ENCODE data around the gene IL17RD.
A peak's percentile ranks its signal among the peaks of the same experiment; 100 is the strongest.

Gene IL17RD

DNA sequence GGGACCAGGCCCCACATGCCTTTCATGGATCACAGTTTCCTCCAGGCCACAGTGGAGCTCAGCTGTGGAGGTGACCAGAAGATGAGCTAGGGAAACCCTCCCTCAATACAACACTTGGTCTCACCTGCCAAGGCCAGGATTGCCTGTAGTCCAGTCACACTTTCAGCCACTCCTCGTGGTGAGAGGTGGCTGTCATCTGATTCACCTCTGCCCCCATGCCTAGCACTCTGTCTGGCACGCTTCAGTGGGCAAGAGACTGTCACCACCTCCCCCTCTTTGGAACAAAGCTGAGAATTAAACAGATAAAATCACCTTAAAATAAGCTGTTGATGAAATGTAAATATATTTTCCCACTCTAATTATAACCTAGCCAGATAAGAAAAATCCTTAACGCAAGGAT, 4.0 kb upstream of the IL17RD start:
- H3K9me3 ChIP-seq (replicated peaks; ENCODE audit: low read length): no peaks in the 10 kb centered on the region
- no peaks in the 10 kb centered on the region for H3K36me3 ChIP-seq (ENCODE audit: insufficient read depth, low read length)
- no peak overlapping the region for H3K4me3 ChIP-seq (ENCODE audit: low read length)
- H3K27me3 ChIP-seq (ENCODE audit: control insufficient read depth, insufficient read depth, low read length): peaks cover 45% of the 10 kb centered on the region
- H3K4me2 ChIP-seq (ENCODE audit: low read length): no peak overlapping the region
- no peak overlapping the region for H3K9ac ChIP-seq (ENCODE audit: low read depth, low read length)
- peaks cover 7% of the 10 kb centered on the region for H3K4me1 ChIP-seq (ENCODE audit: control insufficient read depth, insufficient read depth, low read length)

DNA sequence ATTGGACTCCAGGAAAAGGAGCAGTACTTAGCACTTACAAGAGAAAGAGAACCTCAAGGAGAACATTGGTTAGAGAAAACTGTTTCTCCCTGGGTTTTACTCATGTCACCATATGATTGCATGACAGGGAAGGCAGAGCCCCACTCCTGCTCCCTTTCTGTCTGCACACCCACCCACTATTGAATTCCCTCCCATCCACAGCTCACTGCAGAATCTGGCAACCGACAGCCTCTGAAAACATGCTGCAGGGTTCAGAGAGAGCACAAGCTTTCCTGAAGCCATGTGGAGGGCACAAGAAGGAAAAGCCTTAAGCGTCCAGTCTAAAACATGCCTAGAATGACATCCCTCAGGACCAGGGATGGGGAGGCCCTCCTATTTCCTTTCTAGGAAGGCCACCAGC, 3.0 kb upstream of the IL17RD start:
- peaks cover 40% of the 10 kb centered on the region for H3K27me3 ChIP-seq (ENCODE audit: control insufficient read depth, insufficient read depth, low read length)
- no peak overlapping the region for H3K4me2 ChIP-seq (ENCODE audit: low read length)
- no peaks in the 10 kb centered on the region for H3K36me3 ChIP-seq (ENCODE audit: insufficient read depth, low read length)
- no peaks in the 10 kb centered on the region for H3K9me3 ChIP-seq (replicated peaks; ENCODE audit: low read length)
- peaks cover 10% of the 10 kb centered on the region for H3K4me1 ChIP-seq (ENCODE audit: control insufficient read depth, insufficient read depth, low read length)
- H3K4me3 ChIP-seq (ENCODE audit: low read length): no peak overlapping the region
- no peak overlapping the region for H3K9ac ChIP-seq (ENCODE audit: low read depth, low read length)

- H3K9ac ChIP-seq (ENCODE audit: low read depth, low read length): no peak overlapping the region
- peaks cover 52% of the 10 kb centered on the region for H3K27me3 ChIP-seq (ENCODE audit: control insufficient read depth, insufficient read depth, low read length)
- no peak overlapping the region for H3K4me2 ChIP-seq (ENCODE audit: low read length)
- no peak overlapping the region for H3K4me3 ChIP-seq (ENCODE audit: low read length)
- no peaks in the 10 kb centered on the region for H3K36me3 ChIP-seq (ENCODE audit: insufficient read depth, low read length)
- H3K9me3 ChIP-seq (replicated peaks; ENCODE audit: low read length): no peaks in the 10 kb centered on the region
- H3K4me1 ChIP-seq (ENCODE audit: control insufficient read depth, insufficient read depth, low read length): peaks cover 10% of the 10 kb centered on the region
Measured at GRCh38 chr3:57166660-57167059, 1.5 kb upstream of the IL17RD start.

GRCh38 chr3:57165641-57166040, 488 bp upstream of the IL17RD start:
- peaks cover 52% of the 10 kb centered on the region for H3K27me3 ChIP-seq (ENCODE audit: control insufficient read depth, insufficient read depth, low read length)
- H3K9me3 ChIP-seq (replicated peaks; ENCODE audit: low read length): no peaks in the 10 kb centered on the region

DNA sequence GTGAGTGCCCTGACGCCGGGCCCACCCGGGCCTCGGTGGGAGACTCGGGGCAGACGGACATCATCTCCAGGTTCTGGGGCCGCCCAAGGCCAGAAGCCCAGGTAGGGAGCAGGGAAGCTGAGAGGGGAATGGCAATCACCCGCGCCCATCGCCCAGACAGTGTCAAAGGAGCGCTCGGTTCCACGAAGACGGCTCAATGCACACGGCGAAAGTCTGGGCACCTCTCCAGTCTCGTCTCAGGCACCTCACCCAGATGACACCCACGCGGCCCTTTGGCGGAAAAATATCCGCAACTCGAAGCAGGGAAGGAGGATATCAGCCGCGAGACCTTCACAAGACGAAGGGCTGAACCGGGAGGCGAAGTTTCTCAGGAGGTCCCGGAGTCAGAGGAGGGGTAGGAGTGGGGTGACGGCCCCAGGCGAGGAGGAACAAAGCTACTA, 916 bp downstream of the IL17RD start:
- H3K4me3 ChIP-seq (ENCODE audit: low read length): peak overlapping the region; percentile 85
- peaks cover 49% of the 10 kb centered on the region for H3K27me3 ChIP-seq (ENCODE audit: control insufficient read depth, insufficient read depth, low read length)
- H3K36me3 ChIP-seq (ENCODE audit: insufficient read depth, low read length): no peaks in the 10 kb centered on the region

More at GRCh38 chr3:57165641-57166040, 488 bp upstream of the IL17RD start:
- H3K4me2 ChIP-seq (ENCODE audit: low read length): peak overlapping the region; percentile 100
- H3K4me1 ChIP-seq (ENCODE audit: control insufficient read depth, insufficient read depth, low read length): peaks cover 10% of the 10 kb centered on the region
- H3K36me3 ChIP-seq (ENCODE audit: insufficient read depth, low read length): no peaks in the 10 kb centered on the region
- H3K4me3 ChIP-seq (ENCODE audit: low read length): no peak overlapping the region
- no peak overlapping the region for H3K9ac ChIP-seq (ENCODE audit: low read depth, low read length)

DNA sequence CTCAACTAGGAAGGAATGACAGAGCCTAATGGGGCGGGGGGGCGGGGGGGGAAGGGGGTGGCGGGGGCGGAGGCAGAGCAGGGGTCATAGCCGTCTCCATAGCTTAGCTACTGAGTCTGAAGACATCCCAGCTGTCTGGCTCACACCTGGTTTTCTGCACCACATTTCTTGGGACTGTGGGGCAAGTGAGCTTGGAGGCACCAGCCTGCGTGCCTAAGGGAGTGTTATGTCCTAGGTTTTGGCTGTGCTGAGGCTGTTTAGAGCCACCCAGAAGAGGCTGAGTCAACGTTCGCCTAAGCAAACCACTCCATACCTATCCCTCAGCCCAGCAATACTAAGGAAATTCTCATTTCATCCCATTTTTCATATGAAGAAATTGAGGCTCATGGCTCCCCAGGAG, 1.4 kb downstream of the IL17RD start:
- H3K4me2 ChIP-seq (ENCODE audit: low read length): peak overlapping the region; percentile 100
- no peaks in the 10 kb centered on the region for H3K9me3 ChIP-seq (replicated peaks; ENCODE audit: low read length)
- H3K9ac ChIP-seq (ENCODE audit: low read depth, low read length): no peak overlapping the region
- H3K36me3 ChIP-seq (ENCODE audit: insufficient read depth, low read length): no peaks in the 10 kb centered on the region
- H3K4me3 ChIP-seq (ENCODE audit: low read length): no peak overlapping the region
- peaks cover 15% of the 10 kb centered on the region for H3K4me1 ChIP-seq (ENCODE audit: control insufficient read depth, insufficient read depth, low read length)
- peaks cover 49% of the 10 kb centered on the region for H3K27me3 ChIP-seq (ENCODE audit: control insufficient read depth, insufficient read depth, low read length)

More for the DNA sequence above, 916 bp downstream of the IL17RD start:
- Histone ChIP-seq H3K4me2 (ENCODE audit: low read length) (peak overlapping the region; percentile 100), H3K4me1 (ENCODE audit: control insufficient read depth, insufficient read depth, low read length) (peaks cover 13% of the 10 kb centered on the region), H3K9ac (ENCODE audit: low read depth, low read length) (peak overlapping the region; percentile 59), H3K9me3 (replicated peaks; ENCODE audit: low read length) (no peaks in the 10 kb centered on the region)

DNA sequence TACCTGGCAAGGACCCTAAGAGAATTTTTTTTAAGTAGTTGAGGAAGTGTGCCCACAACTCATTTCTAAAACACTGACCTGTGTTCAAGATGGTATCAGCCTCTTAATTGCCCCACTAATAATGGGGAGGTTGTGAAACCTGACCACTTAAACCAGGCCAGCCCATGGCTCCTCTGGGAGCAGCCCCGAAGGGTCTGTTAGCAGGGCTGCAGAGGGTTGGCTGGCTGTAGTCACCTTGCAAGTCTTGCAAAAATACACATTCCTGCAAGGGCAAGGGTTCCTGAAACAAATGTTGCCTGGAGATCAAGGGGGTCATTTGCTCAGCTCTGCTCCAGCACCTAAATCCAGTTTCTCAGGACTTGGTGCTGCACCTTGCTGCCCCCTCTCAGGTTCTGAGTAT, 3.2 kb downstream of the IL17RD start:
- Histone ChIP-seq H3K9ac (ENCODE audit: low read depth, low read length) (no peak overlapping the region), H3K4me3 (ENCODE audit: low read length) (no peak overlapping the region), H3K9me3 (replicated peaks; ENCODE audit: low read length) (no peaks in the 10 kb centered on the region), H3K36me3 (ENCODE audit: insufficient read depth, low read length) (no peaks in the 10 kb centered on the region), H3K4me2 (ENCODE audit: low read length) (no peak overlapping the region), H3K4me1 (ENCODE audit: control insufficient read depth, insufficient read depth, low read length) (peaks cover 15% of the 10 kb centered on the region), H3K27me3 (ENCODE audit: control insufficient read depth, insufficient read depth, low read length) (peaks cover 33% of the 10 kb centered on the region)

DNA sequence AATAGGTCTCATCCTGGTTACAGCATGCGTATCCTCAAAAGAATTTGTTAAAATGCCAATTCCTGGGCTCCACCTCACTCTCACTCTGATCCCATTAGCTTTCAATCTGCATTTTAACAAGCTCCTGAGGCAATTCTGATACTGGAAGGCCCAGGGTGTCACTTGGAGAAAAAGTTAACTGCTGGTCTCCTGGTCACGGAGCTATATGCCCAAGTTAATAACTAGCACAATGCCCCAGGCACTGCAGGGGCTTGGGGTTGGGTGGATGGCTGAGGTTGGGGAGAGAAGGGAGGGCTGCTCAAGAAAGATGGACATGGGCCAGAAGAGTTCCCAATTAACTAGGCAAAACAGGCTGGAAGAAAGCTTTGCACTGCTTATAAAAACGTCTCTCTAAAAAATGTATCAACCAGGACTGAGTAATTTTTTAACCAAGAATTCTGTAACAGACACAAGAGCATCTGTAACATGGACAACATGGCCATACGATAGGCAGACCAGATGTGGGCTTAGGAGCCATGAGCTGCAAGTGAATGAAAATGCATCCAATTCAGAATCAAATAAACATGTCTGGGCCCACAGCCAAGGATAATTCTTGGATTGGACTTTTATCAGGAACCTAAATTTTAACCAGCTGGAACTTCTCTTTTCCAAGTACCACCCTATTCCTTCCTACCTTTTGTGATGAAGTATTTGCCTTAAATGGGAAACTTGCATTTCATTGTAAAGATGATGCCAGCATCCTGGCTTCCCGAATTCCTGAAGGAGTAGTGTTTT, 4.2 kb downstream of the IL17RD start:
- no peak overlapping the region for H3K4me3 ChIP-seq (ENCODE audit: low read length)
- H3K9ac ChIP-seq (ENCODE audit: low read depth, low read length): no peak overlapping the region
- no peak overlapping the region for H3K4me2 ChIP-seq (ENCODE audit: low read length)
- H3K9me3 ChIP-seq (replicated peaks; ENCODE audit: low read length): no peaks in the 10 kb centered on the region
- H3K4me1 ChIP-seq (ENCODE audit: control insufficient read depth, insufficient read depth, low read length): peaks cover 15% of the 10 kb centered on the region
- H3K36me3 ChIP-seq (ENCODE audit: insufficient read depth, low read length): no peaks in the 10 kb centered on the region
- H3K27me3 ChIP-seq (ENCODE audit: control insufficient read depth, insufficient read depth, low read length): peaks cover 31% of the 10 kb centered on the region

DNA sequence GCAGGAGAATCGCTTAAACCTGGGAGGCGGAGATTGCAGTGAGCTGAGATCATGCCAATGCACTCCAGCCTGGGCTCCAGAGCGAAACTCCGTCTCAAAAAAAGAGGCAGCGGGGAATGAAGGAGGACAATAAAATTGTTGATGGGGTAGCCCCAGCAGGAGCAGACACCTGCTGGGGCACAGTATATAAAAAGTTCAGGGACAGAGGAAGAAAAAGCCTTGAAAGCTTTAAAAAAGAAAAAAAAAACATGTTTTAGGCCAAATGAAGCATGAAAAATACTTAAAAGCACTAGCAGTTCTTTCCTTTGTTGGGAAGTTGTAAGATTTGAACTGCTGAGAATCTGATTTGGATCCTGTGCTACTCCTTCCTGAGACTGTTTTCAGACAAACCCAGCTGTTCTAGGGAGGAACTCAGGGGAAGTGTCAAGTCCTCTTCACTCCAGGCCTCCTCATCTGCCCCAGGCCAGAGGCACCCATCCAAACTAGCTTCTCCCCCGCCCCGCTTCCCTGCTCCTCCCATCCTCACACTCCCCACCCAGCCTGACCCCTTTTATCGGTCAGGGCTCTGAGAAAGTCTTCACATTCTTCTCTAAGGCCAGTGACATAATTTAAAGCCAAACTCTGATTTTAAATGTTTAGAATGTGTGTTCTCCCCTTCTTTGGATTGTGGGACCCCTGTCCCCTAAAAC, 4.9 kb downstream of the IL17RD start:
- Histone ChIP-seq H3K9ac (ENCODE audit: low read depth, low read length) (no peak overlapping the region), H3K9me3 (replicated peaks; ENCODE audit: low read length) (no peaks in the 10 kb centered on the region), H3K27me3 (ENCODE audit: control insufficient read depth, insufficient read depth, low read length) (peaks cover 31% of the 10 kb centered on the region), H3K4me2 (ENCODE audit: low read length) (no peak overlapping the region), H3K4me1 (ENCODE audit: control insufficient read depth, insufficient read depth, low read length) (peaks cover 15% of the 10 kb centered on the region), H3K36me3 (ENCODE audit: insufficient read depth, low read length) (no peaks in the 10 kb centered on the region), H3K4me3 (ENCODE audit: low read length) (no peak overlapping the region)

DNA sequence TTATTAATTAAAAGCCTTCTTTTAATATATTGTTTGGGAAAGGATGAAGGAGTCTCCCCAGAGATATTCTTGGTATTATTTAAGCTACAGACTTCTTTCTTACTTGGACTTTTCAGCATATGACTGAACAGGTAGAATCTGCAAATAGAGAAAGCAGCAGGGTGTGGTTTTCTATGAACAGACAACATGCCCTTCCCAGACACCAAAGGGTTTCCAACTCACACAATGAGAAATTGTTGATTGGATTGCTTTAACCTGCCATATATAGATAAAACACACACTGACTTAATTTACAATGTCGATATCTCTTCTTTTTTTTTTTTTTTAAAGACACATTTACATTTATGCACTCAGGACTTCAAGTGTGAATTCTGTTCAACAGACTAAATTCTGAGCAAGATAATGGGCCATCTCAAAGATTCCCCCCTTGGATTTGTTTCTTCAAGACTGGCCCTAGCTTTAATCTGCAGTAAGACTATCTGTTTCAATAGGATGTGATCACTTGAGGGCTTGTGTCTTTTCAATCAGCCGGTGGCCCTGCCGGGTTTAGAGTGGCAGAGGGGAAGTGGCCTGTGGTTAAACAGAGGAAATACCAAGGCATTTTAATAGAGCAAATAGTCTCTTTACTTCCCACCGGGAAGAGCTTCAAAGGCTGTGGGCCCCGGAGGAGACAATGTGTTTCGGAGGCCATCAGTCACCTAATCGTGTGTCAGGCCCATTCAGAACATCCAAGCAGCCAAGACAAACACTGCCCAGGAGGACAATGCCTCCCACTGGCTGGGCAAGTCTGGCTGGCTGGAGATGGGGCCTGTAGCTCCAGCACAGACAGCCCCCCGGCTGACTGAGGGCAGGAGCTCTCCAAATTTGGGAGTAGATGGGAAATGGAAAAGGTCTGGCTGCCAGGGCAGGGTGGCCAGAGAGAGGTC, 6.1 kb downstream of the IL17RD start:
- Histone ChIP-seq H3K4me3 (ENCODE audit: low read length) (no peak overlapping the region), H3K4me1 (ENCODE audit: control insufficient read depth, insufficient read depth, low read length) (peaks cover 7% of the 10 kb centered on the region), H3K4me2 (ENCODE audit: low read length) (no peak overlapping the region), H3K9ac (ENCODE audit: low read depth, low read length) (no peak overlapping the region), H3K9me3 (replicated peaks; ENCODE audit: low read length) (no peaks in the 10 kb centered on the region), H3K27me3 (ENCODE audit: control insufficient read depth, insufficient read depth, low read length) (peaks cover 31% of the 10 kb centered on the region), H3K36me3 (ENCODE audit: insufficient read depth, low read length) (no peaks in the 10 kb centered on the region)

GRCh38 chr3:57158325-57158724, 6.8 kb downstream of the IL17RD start:
- Histone ChIP-seq H3K36me3 (ENCODE audit: insufficient read depth, low read length) (no peaks in the 10 kb centered on the region), H3K9me3 (replicated peaks; ENCODE audit: low read length) (no peaks in the 10 kb centered on the region), H3K9ac (ENCODE audit: low read depth, low read length) (no peak overlapping the region), H3K4me1 (ENCODE audit: control insufficient read depth, insufficient read depth, low read length) (peaks cover 5% of the 10 kb centered on the region), H3K4me3 (ENCODE audit: low read length) (no peak overlapping the region), H3K27me3 (ENCODE audit: control insufficient read depth, insufficient read depth, low read length) (peaks cover 27% of the 10 kb centered on the region), H3K4me2 (ENCODE audit: low read length) (no peak overlapping the region)
